Neural cell (in vitro differentiated cells): Measurements from ENCODE around the gene RAB11FIP3. TPM values are rescaled to one million over a fixed set of nuclear protein-coding genes. Genes with fewer than 3 reads are reported as not detected.

Experiments used
- H2AFZ ChIP-seq: fragments of 200-600, 300-800 bp; sonication (generic), shearing (Covaris generic); 2 replicates; pipeline ENCODE4 v1.6.0; 2014; ENCODE audit warnings: low read depth, mild to moderate bottlenecking, antibody characterized with exemption, low read length, moderate library complexity
- H3F3A ChIP-seq: fragments of 200-600 bp; shearing (Covaris generic); 2 replicates; pipeline ENCODE4 v1.6.1; 2016; ENCODE audit warnings: mild to moderate bottlenecking, moderate library complexity, mixed read lengths, antibody characterized with exemption, low read length; ENCODE audit not compliant: insufficient read depth, poor library complexity, severe bottlenecking
- H3K27ac ChIP-seq: fragments of 200-600, 300-800 bp; sonication (generic), shearing (Covaris generic); 2 replicates; pipeline ENCODE4 v1.5.1; 2014; ENCODE audit warnings: mild to moderate bottlenecking, low read length, moderate library complexity
- H3K27me3 ChIP-seq: fragments of 300-800, 200-600 bp; sonication (generic), shearing (Covaris generic); 2 replicates; pipeline ENCODE4 v1.6.0; 2014; ENCODE audit warnings: mild to moderate bottlenecking, low read depth, low read length, moderate library complexity; ENCODE audit not compliant: insufficient read depth
- H3K36me3 ChIP-seq: fragments of 300-800, 200-600 bp; sonication (generic), shearing (Covaris generic); 2 replicates; pipeline ENCODE4 v1.5.1; 2014; ENCODE audit warnings: mild to moderate bottlenecking, antibody characterized with exemption, low read length, moderate library complexity; ENCODE audit not compliant: insufficient read depth
- H3K4me2 ChIP-seq: fragments of 300-800, 200-600 bp; sonication (generic), shearing (Covaris generic); 2 replicates; pipeline ENCODE4 v1.6.0; 2014; ENCODE audit warnings: mild to moderate bottlenecking, low read length
- H3K4me3 ChIP-seq: fragments of 300-800, 200-600 bp; sonication (generic), shearing (Covaris generic); 2 replicates; pipeline ENCODE4 v1.5.1; 2014; ENCODE audit warnings: mild to moderate bottlenecking, low read length, moderate library complexity
- H3K79me2 ChIP-seq: fragments of 200-600 bp; shearing (Covaris generic); replicated peaks from 2 replicates; pipeline ENCODE4 v1.6.0; 2014; ENCODE audit warnings: mild to moderate bottlenecking, low read length, moderate library complexity; ENCODE audit not compliant: insufficient read depth
- H3K9ac ChIP-seq: fragments of 300-800, 200-600 bp; sonication (generic), shearing (Covaris generic); 2 replicates; pipeline ENCODE4 v1.6.1; 2016; ENCODE audit warnings: mild to moderate bottlenecking, low read length, mixed read lengths
- H3K9me2 ChIP-seq: fragments of 200-600 bp; shearing (Covaris generic); 2 replicates; pipeline ENCODE4 v1.6.1; 2016; ENCODE audit warnings: mild to moderate bottlenecking, low read length, mixed read lengths; ENCODE audit not compliant: insufficient read depth
- H3K9me3 ChIP-seq: fragments of 200-600, 300-800 bp; sonication (generic), shearing (Covaris generic); 2 replicates; pipeline ENCODE4 v1.6.1; 2016; ENCODE audit warnings: mild to moderate bottlenecking, mixed run types, low read length, moderate library complexity, mixed read lengths
- H4K20me1 ChIP-seq: fragments of 200-600 bp; shearing (Covaris generic); 2 replicates; pipeline ENCODE4 v1.6.1; 2016; ENCODE audit warnings: mild to moderate bottlenecking, mixed run types; ENCODE audit not compliant: insufficient read depth
- EP300 ChIP-seq: fragments of 450-650 bp; conservative IDR thresholded peaks from 2 replicates; pipeline ENCODE4 v1.6.1; 2014; ENCODE audit warnings: antibody characterized with exemption, mild to moderate bottlenecking, moderate library complexity; ENCODE audit not compliant: poor library complexity, severe bottlenecking
- EZH2 ChIP-seq: fragments of 200-600, 300-800 bp; shearing (Covaris generic), sonication (generic); IDR thresholded peaks from 2 replicates; pipeline ENCODE4 v1.6.1; 2014; ENCODE audit warnings: antibody characterized with exemption, low read length, borderline replicate concordance, mild to moderate bottlenecking; ENCODE audit not compliant: insufficient read depth, poor library complexity, severe bottlenecking
- MXI1 ChIP-seq: fragments of 450-650 bp; conservative IDR thresholded peaks from 2 replicates; pipeline ENCODE4 v1.6.1; 2014; ENCODE audit warnings: antibody characterized with exemption, mild to moderate bottlenecking; ENCODE audit not compliant: poor library complexity, severe bottlenecking
- POLR2AphosphoS5 ChIP-seq: IDR thresholded peaks from 2 replicates; pipeline ENCODE4 v1.6.1; 2012
- RAD21 ChIP-seq: fragments of 450-650 bp; conservative IDR thresholded peaks from 2 replicates; pipeline ENCODE4 v1.6.1; 2014; ENCODE audit warnings: antibody characterized with exemption, mild to moderate bottlenecking, moderate library complexity
- SMC3 ChIP-seq: fragments of 450-650 bp; conservative IDR thresholded peaks from 2 replicates; pipeline ENCODE4 v1.6.1; 2014; ENCODE audit warnings: antibody characterized with exemption, mild to moderate bottlenecking, moderate library complexity; ENCODE audit not compliant: poor library complexity
- TAF1 ChIP-seq: IDR thresholded peaks from 2 replicates; pipeline ENCODE4 v1.6.1; 2012; ENCODE audit warnings: low read depth
- polyA plus RNA-seq: library from polyadenylated mRNA; depleted of rRNA; stranded (reverse); fragments of >200 nt; gene quantifications from 2 replicates; pipeline ENCODE4 v1.2.3, GENCODE V29; 2014
- TF ChIP-seq, protein P1 (sequence below): fragments of 450-650 bp; IDR thresholded peaks from 2 replicates; pipeline ENCODE4 v1.5.1; 2014; ENCODE audit warnings: antibody characterized with exemption, mild to moderate bottlenecking, moderate library complexity; ENCODE audit not compliant: poor library complexity, severe bottlenecking
- TF ChIP-seq, protein P2 (sequence below): IDR thresholded peaks from 2 replicates; pipeline ENCODE4 v1.6.1; 2012; ENCODE audit warnings: borderline replicate concordance

RAB11FIP3 gene
- polyA plus RNA-seq, 1 donor from 2014 or later = 55.0 TPM

GRCh38 chr16:507996-508395, 82.5 kb downstream of the RAB11FIP3 start:
- no peak overlapping the region for H2AFZ ChIP-seq
- no peaks in the 10 kb centered on the region for H4K20me1 ChIP-seq
- no peaks in the 10 kb centered on the region for H3K9me2 ChIP-seq
- no peaks in the 10 kb centered on the region for H3F3A ChIP-seq
- H3K36me3 ChIP-seq = no peaks in the 10 kb centered on the region
- TF ChIP-seq TAF1 = no peak
- no peak for TF ChIP-seq SMC3
- no peak for TF ChIP-seq EP300
- no peak for TF ChIP-seq MXI1
- TF ChIP-seq RAD21 = no peak
- TF ChIP-seq EZH2 = no peak
- no peak for TF ChIP-seq POLR2AphosphoS5
- TF ChIP-seq, protein P1, sequence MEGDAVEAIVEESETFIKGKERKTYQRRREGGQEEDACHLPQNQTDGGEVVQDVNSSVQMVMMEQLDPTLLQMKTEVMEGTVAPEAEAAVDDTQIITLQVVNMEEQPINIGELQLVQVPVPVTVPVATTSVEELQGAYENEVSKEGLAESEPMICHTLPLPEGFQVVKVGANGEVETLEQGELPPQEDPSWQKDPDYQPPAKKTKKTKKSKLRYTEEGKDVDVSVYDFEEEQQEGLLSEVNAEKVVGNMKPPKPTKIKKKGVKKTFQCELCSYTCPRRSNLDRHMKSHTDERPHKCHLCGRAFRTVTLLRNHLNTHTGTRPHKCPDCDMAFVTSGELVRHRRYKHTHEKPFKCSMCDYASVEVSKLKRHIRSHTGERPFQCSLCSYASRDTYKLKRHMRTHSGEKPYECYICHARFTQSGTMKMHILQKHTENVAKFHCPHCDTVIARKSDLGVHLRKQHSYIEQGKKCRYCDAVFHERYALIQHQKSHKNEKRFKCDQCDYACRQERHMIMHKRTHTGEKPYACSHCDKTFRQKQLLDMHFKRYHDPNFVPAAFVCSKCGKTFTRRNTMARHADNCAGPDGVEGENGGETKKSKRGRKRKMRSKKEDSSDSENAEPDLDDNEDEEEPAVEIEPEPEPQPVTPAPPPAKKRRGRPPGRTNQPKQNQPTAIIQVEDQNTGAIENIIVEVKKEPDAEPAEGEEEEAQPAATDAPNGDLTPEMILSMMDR = no peak
- TF ChIP-seq, protein P2, sequence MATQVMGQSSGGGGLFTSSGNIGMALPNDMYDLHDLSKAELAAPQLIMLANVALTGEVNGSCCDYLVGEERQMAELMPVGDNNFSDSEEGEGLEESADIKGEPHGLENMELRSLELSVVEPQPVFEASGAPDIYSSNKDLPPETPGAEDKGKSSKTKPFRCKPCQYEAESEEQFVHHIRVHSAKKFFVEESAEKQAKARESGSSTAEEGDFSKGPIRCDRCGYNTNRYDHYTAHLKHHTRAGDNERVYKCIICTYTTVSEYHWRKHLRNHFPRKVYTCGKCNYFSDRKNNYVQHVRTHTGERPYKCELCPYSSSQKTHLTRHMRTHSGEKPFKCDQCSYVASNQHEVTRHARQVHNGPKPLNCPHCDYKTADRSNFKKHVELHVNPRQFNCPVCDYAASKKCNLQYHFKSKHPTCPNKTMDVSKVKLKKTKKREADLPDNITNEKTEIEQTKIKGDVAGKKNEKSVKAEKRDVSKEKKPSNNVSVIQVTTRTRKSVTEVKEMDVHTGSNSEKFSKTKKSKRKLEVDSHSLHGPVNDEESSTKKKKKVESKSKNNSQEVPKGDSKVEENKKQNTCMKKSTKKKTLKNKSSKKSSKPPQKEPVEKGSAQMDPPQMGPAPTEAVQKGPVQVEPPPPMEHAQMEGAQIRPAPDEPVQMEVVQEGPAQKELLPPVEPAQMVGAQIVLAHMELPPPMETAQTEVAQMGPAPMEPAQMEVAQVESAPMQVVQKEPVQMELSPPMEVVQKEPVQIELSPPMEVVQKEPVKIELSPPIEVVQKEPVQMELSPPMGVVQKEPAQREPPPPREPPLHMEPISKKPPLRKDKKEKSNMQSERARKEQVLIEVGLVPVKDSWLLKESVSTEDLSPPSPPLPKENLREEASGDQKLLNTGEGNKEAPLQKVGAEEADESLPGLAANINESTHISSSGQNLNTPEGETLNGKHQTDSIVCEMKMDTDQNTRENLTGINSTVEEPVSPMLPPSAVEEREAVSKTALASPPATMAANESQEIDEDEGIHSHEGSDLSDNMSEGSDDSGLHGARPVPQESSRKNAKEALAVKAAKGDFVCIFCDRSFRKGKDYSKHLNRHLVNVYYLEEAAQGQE = no peak
- H3K27ac ChIP-seq = no peak overlapping the region
- no peak overlapping the region for H3K4me3 ChIP-seq
- H3K9ac ChIP-seq = no peak overlapping the region
- no peaks in the 10 kb centered on the region for H3K79me2 ChIP-seq
- no peaks in the 10 kb centered on the region for H3K9me3 ChIP-seq
- no peaks in the 10 kb centered on the region for H3K27me3 ChIP-seq
- no peak overlapping the region for H3K4me2 ChIP-seq

DNA sequence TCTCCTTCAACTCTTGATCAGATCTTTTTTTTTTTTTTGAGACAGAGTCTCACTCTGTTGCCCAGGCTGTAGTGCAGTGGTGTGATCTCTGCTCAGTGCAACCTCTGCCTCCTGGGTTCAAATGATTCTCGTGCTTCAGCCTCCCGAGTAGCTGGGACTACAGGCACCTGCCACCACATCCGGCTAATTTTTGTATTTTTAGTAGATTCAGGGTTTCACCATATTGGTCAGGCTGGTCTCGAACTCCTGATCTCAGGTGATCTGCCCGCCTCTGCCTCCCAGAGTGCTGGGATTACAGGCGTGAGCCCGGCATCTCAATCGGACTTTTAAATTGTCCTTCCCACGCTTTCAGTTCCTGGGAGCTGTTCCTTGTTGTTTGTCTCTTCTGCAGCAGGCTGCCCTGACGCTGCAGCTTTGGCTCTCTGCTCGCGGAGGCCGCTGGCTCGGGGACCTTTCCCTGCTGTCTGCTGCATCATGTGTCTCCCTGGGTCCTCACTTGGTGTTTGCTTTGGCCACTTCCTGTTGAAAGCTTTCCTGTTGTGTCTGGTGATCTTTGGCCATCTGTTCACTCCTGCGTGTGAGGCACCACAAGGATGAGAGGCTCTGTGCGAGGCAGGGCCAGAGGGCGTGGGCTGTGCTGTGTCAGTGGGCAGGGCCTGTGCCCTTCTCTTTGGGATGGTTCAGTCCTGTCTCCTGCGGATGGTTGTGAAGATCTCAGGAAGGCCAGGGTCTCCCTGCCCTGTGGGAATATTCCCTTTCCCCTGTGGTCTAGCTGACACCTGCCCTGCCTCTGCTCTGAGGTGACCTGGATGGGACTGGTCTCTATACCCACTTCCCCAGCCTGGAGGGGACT, 83.7 kb downstream of the RAB11FIP3 start:
- no peaks in the 10 kb centered on the region for H3K79me2 ChIP-seq
- no peak overlapping the region for H2AFZ ChIP-seq
- no peaks in the 10 kb centered on the region for H3K27me3 ChIP-seq
- no peaks in the 10 kb centered on the region for H4K20me1 ChIP-seq
- H3K4me3 ChIP-seq = no peak overlapping the region
- H3K9me2 ChIP-seq = no peaks in the 10 kb centered on the region
- no peaks in the 10 kb centered on the region for H3K36me3 ChIP-seq
- TF ChIP-seq SMC3 (no peak), POLR2AphosphoS5 (no peak), MXI1 (no peak), RAD21 (no peak)
- TF ChIP-seq, protein P2 = no peak
- H3K9me3 ChIP-seq = no peaks in the 10 kb centered on the region
- H3F3A ChIP-seq = no peaks in the 10 kb centered on the region
- no peak overlapping the region for H3K4me2 ChIP-seq
- H3K27ac ChIP-seq = no peak overlapping the region
- H3K9ac ChIP-seq = no peak overlapping the region
